GM12878 (cell line): ENCODE data around the gene MACROD2.

Experiments used
- CTCF ChIP-seq, 3 experiments: IDR thresholded peaks in 2 of 3; conservative IDR thresholded peaks in 1 of 3; 2 replicates each; pipeline ENCODE4 v1.5.1; 2011; ENCODE audit warnings: low read depth in 3 of 3, low read length in 3 of 3, mild to moderate bottlenecking in 3 of 3, control low read depth in 2 of 3, moderate library complexity in 2 of 3, inconsistent platforms in 1 of 3, mixed read lengths in 1 of 3; ENCODE audit not compliant: control insufficient read depth in 2 of 3, insufficient read depth in 1 of 3; ENCODE audit errors: extremely low read depth in 1 of 3
- EZH2 ChIP-seq: IDR thresholded peaks from 2 replicates; pipeline ENCODE4 v1.6.1; 2012; ENCODE audit warnings: low read depth, mild to moderate bottlenecking, control low read depth, inconsistent platforms, low read length, borderline replicate concordance; ENCODE audit not compliant: control insufficient read depth
- JUNB ChIP-seq: IDR thresholded peaks from 2 replicates; pipeline ENCODE4 v1.6.1; 2016; ENCODE audit warnings: antibody characterized with exemption, mild to moderate bottlenecking
- TBL1XR1 ChIP-seq: IDR thresholded peaks from 2 replicates; pipeline ENCODE4 v1.6.1; 2012; ENCODE audit warnings: low read depth, low read length, improper control_type of control experiment

DNA sequence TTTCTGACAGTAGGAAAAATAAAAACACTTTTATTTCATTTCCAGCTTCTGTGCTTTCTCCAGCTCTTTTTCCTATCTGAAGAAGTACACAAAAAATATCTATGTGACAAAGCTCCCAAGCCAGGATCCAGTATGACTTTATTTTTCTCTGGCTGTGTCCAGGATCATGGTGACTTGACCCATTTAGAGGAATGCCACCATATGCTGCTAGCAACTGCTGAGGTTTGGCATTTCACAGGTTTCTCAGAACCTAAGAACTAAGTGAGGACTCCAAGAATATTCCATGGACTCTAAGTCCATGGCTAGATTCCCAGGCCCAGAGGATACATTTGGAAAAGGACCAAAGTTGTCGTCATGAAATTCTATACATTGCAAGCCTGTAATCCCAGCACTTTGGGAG lies 1218.7 kb downstream of the MACROD2 start:
- TF ChIP-seq CTCF (IDR thresholded peaks at IDR 0.05 in 2 of 3, conservative IDR thresholded peaks at IDR 0.05 in 1 of 3; ENCODE audit: control insufficient read depth in 2 of 3, extremely low read depth in 1 of 3, insufficient read depth in 1 of 3, low read depth in 3 of 3, low read length in 3 of 3) = no peak
- no peak for TF ChIP-seq EZH2
- no peak for TF ChIP-seq JUNB
- no peak for TF ChIP-seq TBL1XR1
